ENCODE results near the gene SELENOO.
A peak's percentile ranks its signal among the peaks of the same experiment; 100 is the strongest.

The SELENOO gene

GRCh38 chr22:50218153-50218995, 17.6 kb downstream of the SELENOO start:
- DNase-seq: no peak

GRCh38 chr22:50218996-50219727, 18.4 kb downstream of the SELENOO start:
- DNase-seq: peak; percentile 77

GRCh38 chr22:50219800-50220602, 19.2 kb downstream of the SELENOO start:
- no peak for DNase-seq

GRCh38 chr22:50220603-50221409, 20.0 kb downstream of the SELENOO start:
- DNase-seq: no peak

- DNase-seq: no peak
Measured at GRCh38 chr22:50221410-50222300, 20.8 kb downstream of the SELENOO start.

- no peak for DNase-seq
Measured at GRCh38 chr22:50222508-50222907, 21.7 kb downstream of the SELENOO start.

- no peak for DNase-seq
Measured at GRCh38 chr22:50224071-50224470, 23.3 kb downstream of the SELENOO start.

GRCh38 chr22:50225200-50225969, 24.6 kb downstream of the SELENOO start:
- no peak for DNase-seq

- no peak for DNase-seq
Measured at GRCh38 chr22:50226063-50226874, 25.5 kb downstream of the SELENOO start.

GRCh38 chr22:50226875-50227165, 26.0 kb downstream of the SELENOO start:
- DNase-seq: no peak

GRCh38 chr22:50227579-50228215, 26.9 kb downstream of the SELENOO start:
- DNase-seq: no peak

- DNase-seq: no peak
Measured at GRCh38 chr22:50228366-50228765, 27.6 kb downstream of the SELENOO start.

GRCh38 chr22:50229370-50229769, 28.6 kb downstream of the SELENOO start:
- DNase-seq: no peak

- no peak for DNase-seq
Measured at GRCh38 chr22:50232481-50233151, 31.8 kb downstream of the SELENOO start.

- DNase-seq: no peak
Measured at GRCh38 chr22:50233223-50233622, 32.4 kb downstream of the SELENOO start.

GRCh38 chr22:50236731-50237409, 36.1 kb downstream of the SELENOO start:
- DNase-seq: peak; percentile 32

GRCh38 chr22:50238755-50239154, 37.9 kb downstream of the SELENOO start:
- no peak for DNase-seq

GRCh38 chr22:50242406-50242949, 41.7 kb downstream of the SELENOO start:
- no peak for DNase-seq
